ENCODE measurements around the gene MRPS9. TPM values are rescaled to one million over a fixed set of nuclear protein-coding genes. Genes with fewer than 3 reads are reported as not detected.

Gene MRPS9
- total and polyA plus RNA-seq, 2 donors (not counting 3 experiments of a cell fraction or from before 2014, with no cell fraction given) = 14.5 to 23.9 TPM

- Histone ChIP-seq H3K79me2 (ENCODE audit: control insufficient read depth, insufficient read depth, low read length) (no peaks in the 10 kb centered on the region), H3K9ac (replicated peaks; ENCODE audit: extremely low read depth, insufficient read depth, low read length) (no peak overlapping the region), H3K9me3 (replicated peaks; ENCODE audit: control insufficient read depth, insufficient read depth, low read length) (no peaks in the 10 kb centered on the region), H3K9me1 (replicated peaks; ENCODE audit: control insufficient read depth, extremely low read depth, insufficient read depth, low read length) (no peaks in the 10 kb centered on the region), H3K4me1 (ENCODE audit: control insufficient read depth, extremely low read depth, insufficient read depth, low read length) (no peaks in the 10 kb centered on the region), H2AFZ (ENCODE audit: low read depth, low read length) (no peak overlapping the region), H4K20me1 (replicated peaks; ENCODE audit: control insufficient read depth, extremely low read depth, insufficient read depth, low read length) (no peaks in the 10 kb centered on the region), H3K4me3 (replicated peaks in 1 of 3; ENCODE audit: insufficient read depth in 1 of 3, low read depth in 1 of 3, low read length in 3 of 3) (no peak overlapping the region), H3K4me2 (ENCODE audit: insufficient read depth, low read length) (no peak overlapping the region), H3K27me3 (ENCODE audit: control insufficient read depth in 2 of 2, insufficient read depth in 2 of 2, low read length in 2 of 2) (peaks cover 0 to 6% of the 10 kb centered on the region in 2 experiments), H3K27ac (ENCODE audit: insufficient read depth, low read depth, low read length) (no peak overlapping the region), H3K36me3 (ENCODE audit: control insufficient read depth in 2 of 2, extremely low read depth in 1 of 2, insufficient read depth in 2 of 2, low read length in 2 of 2) (no peaks in the 10 kb centered on the region)
- intact Hi-C loops (cut with micrococcal nuclease) = no loop called here
- BruUV-seq (replicated peaks) = no TSS peak
- no peak for FAIRE-seq
- dilution Hi-C loops (cut with MboI; ENCODE audit: extremely low pct_ligation_motif_present, low sequenced_read_pairs) = no loop called here
- POLR2A ChIA-PET = no interaction called here
- TF ChIP-seq POLR2A (IDR thresholded peaks at IDR 0.05; ENCODE audit: low read depth, low read length) (no peak), MYC (IDR thresholded peaks at IDR 0.05; ENCODE audit: low read depth, low read length) (no peak), GATA2 (IDR thresholded peaks at IDR 0.05; ENCODE audit: insufficient read depth, insufficient read length, low read depth, low read length) (no peak), POLR2AphosphoS5 (IDR thresholded peaks at IDR 0.05; ENCODE audit: insufficient read depth, low read depth, low read length) (no peak), CTCF (IDR thresholded peaks at IDR 0.05; ENCODE audit: extremely low read depth in 1 of 2, insufficient read depth in 1 of 2, low read depth in 1 of 2, low read length in 2 of 2) (no peak)
- no peak for DNase-seq (ENCODE audit: low read depth, low spot score)
- CTCF ChIA-PET = no interaction called here
Observed at GRCh38 chr2:105135436-105135835, 97.6 kb downstream of the MRPS9 start.

- no peaks in the 10 kb centered on the region for H3K4me1 ChIP-seq (ENCODE audit: control insufficient read depth, extremely low read depth, insufficient read depth, low read length)
- CTCF ChIA-PET = interaction anchor here (1.3 kb wide), 1 partner anchor 100 kb away, joined by 3 read pairs; no protein-coding TSS in a partner anchor
- H3K4me3 ChIP-seq (replicated peaks in 1 of 3; ENCODE audit: insufficient read depth in 1 of 3, low read depth in 1 of 3, low read length in 3 of 3) = no peak overlapping the region
- DNase-seq (ENCODE audit: low read depth, low spot score) = no peak
- POLR2A ChIA-PET = no interaction called here
- no peak overlapping the region for H3K4me2 ChIP-seq (ENCODE audit: insufficient read depth, low read length)
- no peak overlapping the region for H2AFZ ChIP-seq (ENCODE audit: low read depth, low read length)
- no peak for TF ChIP-seq GATA2 (IDR thresholded peaks at IDR 0.05; ENCODE audit: insufficient read depth, insufficient read length, low read depth, low read length)
- no peak for TF ChIP-seq FOS (IDR thresholded peaks at IDR 0.05; ENCODE audit: borderline replicate concordance, insufficient read depth, low read length)
- no peak for TF ChIP-seq MYC (IDR thresholded peaks at IDR 0.05; ENCODE audit: low read depth, low read length)
- intact Hi-C loops (cut with micrococcal nuclease) (no loop called here), dilution Hi-C loops (cut with MboI; ENCODE audit: extremely low pct_ligation_motif_present, low sequenced_read_pairs) (no loop called here)
- no peaks in the 10 kb centered on the region for H3K9me1 ChIP-seq (replicated peaks; ENCODE audit: control insufficient read depth, extremely low read depth, insufficient read depth, low read length)
- no peaks in the 10 kb centered on the region for H3K9me3 ChIP-seq (replicated peaks; ENCODE audit: control insufficient read depth, insufficient read depth, low read length)
- no peaks in the 10 kb centered on the region for H4K20me1 ChIP-seq (replicated peaks; ENCODE audit: control insufficient read depth, extremely low read depth, insufficient read depth, low read length)
- H3K79me2 ChIP-seq (ENCODE audit: control insufficient read depth, insufficient read depth, low read length) = no peaks in the 10 kb centered on the region
- no peak overlapping the region for H3K27ac ChIP-seq (ENCODE audit: insufficient read depth, low read depth, low read length)
- no TSS peak for BruUV-seq (replicated peaks)
- peaks cover 0 to 6% of the 10 kb centered on the region in 2 experiments for H3K27me3 ChIP-seq (ENCODE audit: control insufficient read depth in 2 of 2, insufficient read depth in 2 of 2, low read length in 2 of 2)
- no peak overlapping the region for H3K9ac ChIP-seq (replicated peaks; ENCODE audit: extremely low read depth, insufficient read depth, low read length)
- H3K36me3 ChIP-seq (ENCODE audit: control insufficient read depth in 2 of 2, extremely low read depth in 1 of 2, insufficient read depth in 2 of 2, low read length in 2 of 2) = no peaks in the 10 kb centered on the region
- no peak for FAIRE-seq
Observed at GRCh38 chr2:105136394-105136793, 98.5 kb downstream of the MRPS9 start.

Measured in endothelial cell of umbilical vein (primary cell).